Measurements from ENCODE around the gene OTOG. TPM values are rescaled to one million over a fixed set of nuclear protein-coding genes. Genes with fewer than 3 reads are reported as not detected.
A peak's percentile ranks its signal among the peaks of the same experiment; 100 is the strongest.

Gene OTOG
- total RNA-seq, 4 donors from 2014 or later = not detected

- DNase-seq (ENCODE audit: low spot score in 2 of 2) = peak in 1 of 2 donors; percentile 85
- no peak overlapping the region for H3K4me3 ChIP-seq (ENCODE audit: low read depth, poor library complexity, severe bottlenecking)
- whole genome bisulfite sequencing, 2 donors = 64 to 68% methylated on average over 18 to 20 of the region's 20 CpGs
- TF ChIP-seq, protein P1, sequence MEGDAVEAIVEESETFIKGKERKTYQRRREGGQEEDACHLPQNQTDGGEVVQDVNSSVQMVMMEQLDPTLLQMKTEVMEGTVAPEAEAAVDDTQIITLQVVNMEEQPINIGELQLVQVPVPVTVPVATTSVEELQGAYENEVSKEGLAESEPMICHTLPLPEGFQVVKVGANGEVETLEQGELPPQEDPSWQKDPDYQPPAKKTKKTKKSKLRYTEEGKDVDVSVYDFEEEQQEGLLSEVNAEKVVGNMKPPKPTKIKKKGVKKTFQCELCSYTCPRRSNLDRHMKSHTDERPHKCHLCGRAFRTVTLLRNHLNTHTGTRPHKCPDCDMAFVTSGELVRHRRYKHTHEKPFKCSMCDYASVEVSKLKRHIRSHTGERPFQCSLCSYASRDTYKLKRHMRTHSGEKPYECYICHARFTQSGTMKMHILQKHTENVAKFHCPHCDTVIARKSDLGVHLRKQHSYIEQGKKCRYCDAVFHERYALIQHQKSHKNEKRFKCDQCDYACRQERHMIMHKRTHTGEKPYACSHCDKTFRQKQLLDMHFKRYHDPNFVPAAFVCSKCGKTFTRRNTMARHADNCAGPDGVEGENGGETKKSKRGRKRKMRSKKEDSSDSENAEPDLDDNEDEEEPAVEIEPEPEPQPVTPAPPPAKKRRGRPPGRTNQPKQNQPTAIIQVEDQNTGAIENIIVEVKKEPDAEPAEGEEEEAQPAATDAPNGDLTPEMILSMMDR (IDR thresholded peaks at IDR 0.05) = no peak
- no peak for TF ChIP-seq POLR2A (IDR thresholded peaks at IDR 0.05)
- intact Hi-C loops (cut with DNase I; ENCODE audit: low total_unique reads) = loop anchor here (10.0 kb wide), 1 partner anchor 107 kb away; the partner anchor contains the start of gene MYOD1
These were observed 60.8 kb downstream of the OTOG start for GRCh38 chr11:17607591-17608570.

DNA sequence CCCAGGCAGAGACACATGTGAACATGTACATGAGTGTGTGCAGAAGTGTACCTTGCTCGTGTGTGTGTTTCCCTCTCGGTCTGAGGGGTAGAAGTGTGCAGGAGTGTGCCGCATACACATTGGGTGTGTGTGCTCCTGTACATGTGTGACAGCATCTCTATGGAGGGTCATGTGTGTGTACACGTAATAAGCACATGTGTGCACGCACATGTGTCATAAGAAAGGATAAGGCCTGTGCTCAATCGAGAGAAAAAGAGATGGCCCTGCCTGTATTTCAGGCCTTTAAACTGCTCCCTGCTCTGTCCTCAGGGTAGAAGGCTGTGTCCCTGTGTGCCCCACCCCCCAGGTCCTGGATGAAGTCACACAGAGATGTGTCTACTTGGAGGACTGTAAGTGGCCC is 61.8 kb downstream of the OTOG start:
- TF ChIP-seq POLR2A (IDR thresholded peaks at IDR 0.05) = no peak
- TF ChIP-seq, protein P1 (IDR thresholded peaks at IDR 0.05) = no peak
- intact Hi-C loops (cut with DNase I; ENCODE audit: low total_unique reads) = loop anchor here (10.0 kb wide), 1 partner anchor 106 kb away; the partner anchor contains the start of gene MYOD1

DNA sequence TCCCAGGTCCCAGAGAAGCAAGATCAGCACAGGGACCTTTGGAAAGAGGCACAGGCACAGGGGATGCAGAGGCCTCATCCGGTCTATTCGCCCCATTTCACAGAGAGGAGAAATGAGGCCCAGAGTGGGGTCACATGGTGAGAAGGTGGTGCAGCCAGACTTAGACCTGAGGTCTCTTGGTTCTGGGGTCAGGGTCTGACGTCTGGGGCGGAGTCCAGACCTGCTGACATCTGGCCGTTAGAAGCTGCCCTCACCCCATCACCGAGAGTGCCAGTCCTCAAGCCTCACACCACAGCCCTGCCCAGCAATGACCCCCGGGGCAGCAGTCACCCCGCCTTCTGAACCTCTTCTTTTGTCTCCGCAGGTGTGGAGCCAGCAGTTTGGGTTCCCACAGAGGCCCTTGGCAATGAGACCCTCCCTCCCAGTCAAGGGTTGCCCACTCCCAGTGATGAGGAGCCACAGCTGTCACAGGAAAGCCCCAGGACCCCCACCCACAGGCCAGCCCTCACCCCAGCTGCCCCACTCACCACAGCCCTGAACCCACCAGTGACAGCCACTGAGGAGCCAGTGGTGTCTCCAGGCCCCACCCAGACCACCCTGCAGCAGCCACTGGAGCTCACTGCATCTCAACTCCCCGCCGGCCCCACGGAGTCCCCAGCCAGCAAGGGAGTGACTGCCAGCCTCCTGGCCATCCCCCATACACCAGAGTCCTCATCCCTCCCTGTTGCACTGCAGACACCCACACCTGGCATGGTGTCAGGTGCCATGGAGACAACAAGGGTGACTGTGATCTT is 62.4 kb downstream of the OTOG start:
- H3K4me3 ChIP-seq (ENCODE audit: low read depth, poor library complexity, severe bottlenecking) = no peak overlapping the region
- 79 to 82% methylated on average over 9 to 12 of the region's 12 CpGs for WGBS, 2 donors
- intact Hi-C loops (cut with DNase I; ENCODE audit: low total_unique reads) = loop anchor here (10.0 kb wide), 1 partner anchor 105 kb away; the partner anchor contains the start of gene MYOD1
- no peak for TF ChIP-seq POLR2A (IDR thresholded peaks at IDR 0.05)
- TF ChIP-seq, protein P1 (IDR thresholded peaks at IDR 0.05) = no peak
- peak in 1 of 2 donors; percentile 71 for DNase-seq (ENCODE audit: low spot score in 2 of 2)

More for the DNA sequence above, 61.8 kb downstream of the OTOG start:
- no peak overlapping the region for H3K4me3 ChIP-seq (ENCODE audit: low read depth, poor library complexity, severe bottlenecking)
- DNase-seq (ENCODE audit: low spot score in 2 of 2) = peak in 1 of 2 donors; percentile 65
- WGBS, 2 donors = 89 to 92% methylated on average over 6 of the region's 6 CpGs

GRCh38 chr11:17610085-17610894 is 63.2 kb downstream of the OTOG start:
- TF ChIP-seq POLR2A (IDR thresholded peaks at IDR 0.05) = no peak
- TF ChIP-seq, protein P1 (IDR thresholded peaks at IDR 0.05) = no peak
- intact Hi-C loops (cut with DNase I; ENCODE audit: low total_unique reads) = no loop called here
- WGBS, 2 donors = 67 to 70% methylated on average over 17 of the region's 17 CpGs
- H3K4me3 ChIP-seq (ENCODE audit: low read depth, poor library complexity, severe bottlenecking) = no peak overlapping the region
- peak in 1 of 2 donors; percentile 81 for DNase-seq (ENCODE audit: low spot score in 2 of 2)

- no peak for DNase-seq (ENCODE audit: low spot score in 2 of 2)
- no peak overlapping the region for H3K4me3 ChIP-seq (ENCODE audit: low read depth, poor library complexity, severe bottlenecking)
- WGBS, 2 donors = 84 to 91% methylated on average over 8 of the region's 12 CpGs
- no peak for TF ChIP-seq POLR2A (IDR thresholded peaks at IDR 0.05)
- TF ChIP-seq, protein P1 (IDR thresholded peaks at IDR 0.05) = no peak
- intact Hi-C loops (cut with DNase I; ENCODE audit: low total_unique reads) = no loop called here
These were observed 64.0 kb downstream of the OTOG start for GRCh38 chr11:17611049-17611448.

All from lower leg skin (tissue), 4 donors.